HepG2 (cell line): ENCODE results near the gene REEP2. TPM values are rescaled to one million over a fixed set of nuclear protein-coding genes. Genes with fewer than 3 reads are reported as not detected.

Experiments used
- FOXA3 ChIP-seq: IDR thresholded peaks from 2 replicates; pipeline ENCODE4 v1.6.1; 2016; ENCODE audit warnings: missing genetic modification reagents, missing compliant biosample characterization
- HDAC6 ChIP-seq: fragments of 200-600 bp; sonication (generic); IDR thresholded peaks from 2 replicates; pipeline ENCODE4 v1.7.0; 2017; ENCODE audit warnings: mild to moderate bottlenecking, antibody characterized with exemption, low read length, low read depth
- JUN ChIP-seq: sonication (generic); formaldehyde crosslinking; IDR thresholded peaks from 2 replicates; pipeline ENCODE4 v1.4.0; 2020; ENCODE audit warnings: mild to moderate bottlenecking, missing genetic modification reagents
- MBNL3 ChIP-seq: fragments of 250-450 bp; sonication (Bioruptor Pico); conservative IDR thresholded peaks from 2 replicates; pipeline ENCODE4 v1.8.0; 2022; ENCODE audit warnings: mild to moderate bottlenecking, inconsistent platforms
- SRSF4 ChIP-seq: fragments of 200-400 bp; formaldehyde crosslinking; IDR thresholded peaks from one replicate; pipeline ENCODE4 v1.6.1; 2018; ENCODE audit warnings: mild to moderate bottlenecking, low read depth, low read length, moderate library complexity; ENCODE audit not compliant: poor library complexity, severe bottlenecking
- ZBTB38 ChIP-seq: sonication (generic); formaldehyde crosslinking; IDR thresholded peaks from 2 replicates; pipeline ENCODE4 v1.5.1; 2020; ENCODE audit warnings: mild to moderate bottlenecking, missing genetic modification reagents
- ZNF746 ChIP-seq: sonication (generic); formaldehyde crosslinking; IDR thresholded peaks from 2 replicates; pipeline ENCODE4 v1.8.0; 2022; ENCODE audit warnings: mild to moderate bottlenecking, missing genetic modification reagents
- ZNF850 ChIP-seq: sonication (generic); formaldehyde crosslinking; conservative IDR thresholded peaks from 2 replicates; pipeline ENCODE4 v1.9.0; 2021; ENCODE audit warnings: mild to moderate bottlenecking, missing genetic modification reagents
- polyA plus RNA-seq, 8 experiments: library from polyadenylated mRNA; depleted of rRNA in 3 of 8; stranded (reverse) in 7 of 8; unstranded in 1 of 8; fragments of >200 nt; fragmentation: Illumina TruSeq in 4 of 8; extraction: Trizol in 4 of 8; gene quantifications; 2 replicates each; pipeline versions ENCODE4 v1.2.1 to v1.2.3, GENCODE V29; 2011 to 2016; ENCODE audit warnings: low read depth in 4 of 8, missing spikeins in 1 of 8, mixed read lengths in 1 of 8; ENCODE audit not compliant: insufficient read depth in 1 of 8
- total RNA-seq, 5 experiments: library from RNA; depleted of rRNA; stranded (reverse); fragments of >200 nt; fragmentation: Illumina TruSeq; extraction: Trizol; gene quantifications; 2 replicates each; pipeline ENCODE4 v1.2.3, GENCODE V29; 2016; ENCODE audit warnings: low read depth in 1 of 5
- TF ChIP-seq, protein P1 (sequence below): IDR thresholded peaks from 2 replicates; pipeline ENCODE4 v1.6.1; 2018; ENCODE audit warnings: missing genetic modification reagents, mild to moderate bottlenecking, missing compliant biosample characterization
- TF ChIP-seq, protein P2 (sequence below): sonication (generic); formaldehyde crosslinking; conservative IDR thresholded peaks from 2 replicates; pipeline ENCODE4 v1.5.0; 2020; ENCODE audit warnings: missing genetic modification reagents
- TF ChIP-seq, protein P3 (sequence below): sonication (generic); formaldehyde crosslinking; conservative IDR thresholded peaks from 2 replicates; pipeline ENCODE4 v1.8.1; 2023; ENCODE audit warnings: missing genetic modification reagents
- TF ChIP-seq, protein P4 (sequence below), 2 experiments: fragments of 450-650 bp in 1 of 2; sonication (generic) in 1 of 2; formaldehyde crosslinking in 1 of 2; IDR thresholded peaks; 2 replicates each; pipeline versions ENCODE4 v1.6.1 to v1.8.0; 2016 to 2022; ENCODE audit warnings: antibody characterized with exemption in 1 of 2, mild to moderate bottlenecking in 1 of 2, missing genetic modification reagents in 1 of 2

Gene REEP2
- total and polyA plus RNA-seq, 2 of the 13 experiments (the other 11 are each of a cell fraction or from before 2014, with no cell fraction given), result 5.3 to 7.8 TPM

DNA sequence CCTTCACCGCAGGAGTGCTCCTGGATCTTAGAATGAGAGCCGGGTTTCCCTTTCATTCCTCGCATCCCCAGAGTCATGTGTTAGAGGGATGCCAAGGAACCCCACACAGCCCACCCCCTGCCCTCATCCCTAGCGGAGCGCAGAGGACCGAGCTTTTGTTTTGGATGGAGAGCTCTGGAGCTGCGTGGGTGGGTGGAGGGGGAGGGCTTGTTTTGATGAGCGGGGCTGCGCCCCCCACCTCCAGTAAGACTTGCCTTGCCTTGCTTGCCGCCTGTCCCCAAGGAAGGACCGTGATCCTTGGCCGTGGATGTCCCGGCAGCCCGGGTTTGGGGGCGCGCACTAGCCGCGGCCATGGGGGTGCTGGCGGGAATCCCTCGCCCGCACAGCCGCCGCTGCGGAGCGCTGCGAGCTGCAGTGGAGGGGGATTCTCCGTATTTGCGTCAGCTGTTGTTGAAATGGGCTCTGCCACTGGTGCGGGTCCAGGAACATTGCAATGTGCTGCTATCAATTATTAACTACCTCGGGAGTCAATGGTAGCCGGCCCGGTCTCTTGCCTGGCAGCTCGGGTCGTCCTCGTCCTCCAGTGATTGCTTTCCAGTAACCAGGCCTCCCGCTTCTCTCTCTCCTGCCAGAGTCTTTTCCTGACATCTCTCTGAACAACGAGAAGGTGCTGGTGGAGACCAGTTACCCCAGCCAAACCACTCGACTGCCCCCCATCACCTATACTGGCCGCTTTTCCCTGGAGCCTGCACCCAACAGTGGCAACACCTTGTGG lies 27.5 kb downstream of the REEP2 start (continued):
- TF ChIP-seq, protein P1, sequence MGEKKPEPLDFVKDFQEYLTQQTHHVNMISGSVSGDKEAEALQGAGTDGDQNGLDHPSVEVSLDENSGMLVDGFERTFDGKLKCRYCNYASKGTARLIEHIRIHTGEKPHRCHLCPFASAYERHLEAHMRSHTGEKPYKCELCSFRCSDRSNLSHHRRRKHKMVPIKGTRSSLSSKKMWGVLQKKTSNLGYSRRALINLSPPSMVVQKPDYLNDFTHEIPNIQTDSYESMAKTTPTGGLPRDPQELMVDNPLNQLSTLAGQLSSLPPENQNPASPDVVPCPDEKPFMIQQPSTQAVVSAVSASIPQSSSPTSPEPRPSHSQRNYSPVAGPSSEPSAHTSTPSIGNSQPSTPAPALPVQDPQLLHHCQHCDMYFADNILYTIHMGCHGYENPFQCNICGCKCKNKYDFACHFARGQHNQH (CRISPR knock-in tag), result peak; percentile 41; the same call in 1 of the 2 replicates
- TF ChIP-seq JUN (CRISPR knock-in tag) (no peak), HDAC6 (no peak), SRSF4 (no peak), MBNL3 (CRISPR knock-in tag) (no peak), FOXA3 (CRISPR knock-in tag) (peak; percentile 39; the same call in 1 of the 2 replicates), ZBTB38 (CRISPR knock-in tag) (no peak), ZNF850 (CRISPR knock-in tag) (no peak), ZNF746 (CRISPR knock-in tag) (0 out of 2 replicates have a peak, but pooled peaks have one; percentile 24)
- TF ChIP-seq, protein P2, sequence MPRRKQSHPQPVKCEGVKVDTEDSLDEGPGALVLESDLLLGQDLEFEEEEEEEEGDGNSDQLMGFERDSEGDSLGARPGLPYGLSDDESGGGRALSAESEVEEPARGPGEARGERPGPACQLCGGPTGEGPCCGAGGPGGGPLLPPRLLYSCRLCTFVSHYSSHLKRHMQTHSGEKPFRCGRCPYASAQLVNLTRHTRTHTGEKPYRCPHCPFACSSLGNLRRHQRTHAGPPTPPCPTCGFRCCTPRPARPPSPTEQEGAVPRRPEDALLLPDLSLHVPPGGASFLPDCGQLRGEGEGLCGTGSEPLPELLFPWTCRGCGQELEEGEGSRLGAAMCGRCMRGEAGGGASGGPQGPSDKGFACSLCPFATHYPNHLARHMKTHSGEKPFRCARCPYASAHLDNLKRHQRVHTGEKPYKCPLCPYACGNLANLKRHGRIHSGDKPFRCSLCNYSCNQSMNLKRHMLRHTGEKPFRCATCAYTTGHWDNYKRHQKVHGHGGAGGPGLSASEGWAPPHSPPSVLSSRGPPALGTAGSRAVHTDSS (CRISPR knock-in tag), result no peak
- TF ChIP-seq, protein P3, sequence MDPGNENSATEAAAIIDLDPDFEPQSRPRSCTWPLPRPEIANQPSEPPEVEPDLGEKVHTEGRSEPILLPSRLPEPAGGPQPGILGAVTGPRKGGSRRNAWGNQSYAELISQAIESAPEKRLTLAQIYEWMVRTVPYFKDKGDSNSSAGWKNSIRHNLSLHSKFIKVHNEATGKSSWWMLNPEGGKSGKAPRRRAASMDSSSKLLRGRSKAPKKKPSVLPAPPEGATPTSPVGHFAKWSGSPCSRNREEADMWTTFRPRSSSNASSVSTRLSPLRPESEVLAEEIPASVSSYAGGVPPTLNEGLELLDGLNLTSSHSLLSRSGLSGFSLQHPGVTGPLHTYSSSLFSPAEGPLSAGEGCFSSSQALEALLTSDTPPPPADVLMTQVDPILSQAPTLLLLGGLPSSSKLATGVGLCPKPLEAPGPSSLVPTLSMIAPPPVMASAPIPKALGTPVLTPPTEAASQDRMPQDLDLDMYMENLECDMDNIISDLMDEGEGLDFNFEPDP, result no peak
- TF ChIP-seq, protein P4, sequence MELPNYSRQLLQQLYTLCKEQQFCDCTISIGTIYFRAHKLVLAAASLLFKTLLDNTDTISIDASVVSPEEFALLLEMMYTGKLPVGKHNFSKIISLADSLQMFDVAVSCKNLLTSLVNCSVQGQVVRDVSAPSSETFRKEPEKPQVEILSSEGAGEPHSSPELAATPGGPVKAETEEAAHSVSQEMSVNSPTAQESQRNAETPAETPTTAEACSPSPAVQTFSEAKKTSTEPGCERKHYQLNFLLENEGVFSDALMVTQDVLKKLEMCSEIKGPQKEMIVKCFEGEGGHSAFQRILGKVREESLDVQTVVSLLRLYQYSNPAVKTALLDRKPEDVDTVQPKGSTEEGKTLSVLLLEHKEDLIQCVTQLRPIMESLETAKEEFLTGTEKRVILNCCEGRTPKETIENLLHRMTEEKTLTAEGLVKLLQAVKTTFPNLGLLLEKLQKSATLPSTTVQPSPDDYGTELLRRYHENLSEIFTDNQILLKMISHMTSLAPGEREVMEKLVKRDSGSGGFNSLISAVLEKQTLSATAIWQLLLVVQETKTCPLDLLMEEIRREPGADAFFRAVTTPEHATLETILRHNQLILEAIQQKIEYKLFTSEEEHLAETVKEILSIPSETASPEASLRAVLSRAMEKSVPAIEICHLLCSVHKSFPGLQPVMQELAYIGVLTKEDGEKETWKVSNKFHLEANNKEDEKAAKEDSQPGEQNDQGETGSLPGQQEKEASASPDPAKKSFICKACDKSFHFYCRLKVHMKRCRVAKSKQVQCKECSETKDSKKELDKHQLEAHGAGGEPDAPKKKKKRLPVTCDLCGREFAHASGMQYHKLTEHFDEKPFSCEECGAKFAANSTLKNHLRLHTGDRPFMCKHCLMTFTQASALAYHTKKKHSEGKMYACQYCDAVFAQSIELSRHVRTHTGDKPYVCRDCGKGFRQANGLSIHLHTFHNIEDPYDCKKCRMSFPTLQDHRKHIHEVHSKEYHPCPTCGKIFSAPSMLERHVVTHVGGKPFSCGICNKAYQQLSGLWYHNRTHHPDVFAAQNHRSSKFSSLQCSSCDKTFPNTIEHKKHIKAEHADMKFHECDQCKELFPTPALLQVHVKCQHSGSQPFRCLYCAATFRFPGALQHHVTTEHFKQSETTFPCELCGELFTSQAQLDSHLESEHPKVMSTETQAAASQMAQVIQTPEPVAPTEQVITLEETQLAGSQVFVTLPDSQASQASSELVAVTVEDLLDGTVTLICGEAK (IDR thresholded peaks at IDR 0.05), result no peak
- TF ChIP-seq, protein P4 (CRISPR knock-in tag; IDR thresholded peaks at IDR 0.05), result no peak
